ENCODE data around the gene TNS1. TPM values are rescaled to one million over a fixed set of nuclear protein-coding genes. Genes with fewer than 3 reads are reported as not detected.

Gene TNS1
- total RNA-seq, 1 donor from 2014 or later = 14.5 TPM

- DNase-seq (ENCODE audit: low read depth, low spot score) = no peak
- Mint-ChIP-seq H3K27me3 (ENCODE audit: low read depth) (no peaks in the 10 kb centered on the region), H3K9me3 (peaks cover under 1% of the 10 kb centered on the region), H3K4me3 (no peak overlapping the region), H3K4me1 (peaks cover 30% of the 10 kb centered on the region), H3K27ac (ENCODE audit: unreplicated experiment) (peak overlapping the region; percentile 69), H3K36me3 (ENCODE audit: low read depth) (no peaks in the 10 kb centered on the region)
- no peak for TF ChIP-seq CTCF (conservative IDR thresholded peaks at IDR 0.05)
These were observed 247.6 kb downstream of the TNS1 start for GRCh38 chr2:217755027-217755745.

GRCh38 chr2:217753460-217754200 is 249.2 kb downstream of the TNS1 start:
- Mint-ChIP-seq H3K27me3 (ENCODE audit: low read depth) (no peaks in the 10 kb centered on the region), H3K4me1 (peaks cover 35% of the 10 kb centered on the region), H3K9me3 (no peaks in the 10 kb centered on the region), H3K27ac (ENCODE audit: unreplicated experiment) (peak overlapping the region; percentile 48), H3K36me3 (ENCODE audit: low read depth) (no peaks in the 10 kb centered on the region), H3K4me3 (no peak overlapping the region)
- no peak for DNase-seq (ENCODE audit: low read depth, low spot score)
- no peak for TF ChIP-seq CTCF (conservative IDR thresholded peaks at IDR 0.05)

DNA sequence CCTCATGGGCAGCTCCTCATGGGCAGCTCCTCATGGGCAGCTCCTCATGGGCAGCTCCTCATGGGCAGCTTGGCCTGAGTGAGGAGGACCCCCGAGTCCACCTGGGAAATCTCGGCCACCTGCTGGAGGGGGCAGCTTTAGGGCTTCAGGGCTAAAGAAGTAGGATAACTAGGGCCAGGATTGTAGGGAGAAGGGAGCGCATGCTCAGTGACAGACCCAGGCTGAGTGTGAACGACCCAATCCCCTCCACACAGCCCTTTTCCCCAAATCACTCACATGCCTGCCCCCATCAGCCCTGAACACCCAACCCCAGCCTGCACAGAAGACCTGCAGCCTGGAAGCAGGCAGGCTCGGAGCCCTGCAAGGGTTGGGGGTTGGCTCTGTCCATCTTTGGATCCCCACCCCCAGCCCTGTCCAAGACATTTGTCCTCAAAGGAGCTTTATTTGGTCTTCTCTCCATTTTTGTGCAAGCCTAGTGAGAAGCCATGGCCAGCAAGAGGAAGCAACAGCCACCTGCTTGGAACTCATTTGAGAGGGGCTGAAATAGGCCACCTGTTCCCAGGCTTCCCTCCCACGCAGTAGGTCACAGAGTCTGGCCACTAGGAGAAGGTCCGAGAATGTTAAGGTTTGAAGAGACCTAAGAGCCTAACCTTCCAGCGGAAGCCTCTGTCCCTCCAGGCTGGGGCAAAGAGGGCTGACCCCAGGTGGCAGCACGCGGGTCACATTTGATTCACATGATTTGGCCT is 249.9 kb downstream of the TNS1 start:
- H3K4me3 Mint-ChIP-seq = no peak overlapping the region
- H3K27me3 Mint-ChIP-seq (ENCODE audit: low read depth) = no peaks in the 10 kb centered on the region
- H3K9me3 Mint-ChIP-seq = no peaks in the 10 kb centered on the region
- TF ChIP-seq CTCF (conservative IDR thresholded peaks at IDR 0.05) = no peak
- H3K36me3 Mint-ChIP-seq (ENCODE audit: low read depth) = no peaks in the 10 kb centered on the region
- H3K27ac Mint-ChIP-seq (ENCODE audit: unreplicated experiment) = no peak overlapping the region
- H3K4me1 Mint-ChIP-seq = peaks cover 42% of the 10 kb centered on the region
- no peak for DNase-seq (ENCODE audit: low read depth, low spot score)

GRCh38 chr2:217751952-217752351 is 250.8 kb downstream of the TNS1 start:
- Mint-ChIP-seq H3K36me3 (ENCODE audit: low read depth) (no peaks in the 10 kb centered on the region), H3K4me3 (no peak overlapping the region), H3K4me1 (peaks cover 51% of the 10 kb centered on the region), H3K27ac (ENCODE audit: unreplicated experiment) (no peak overlapping the region), H3K27me3 (ENCODE audit: low read depth) (no peaks in the 10 kb centered on the region), H3K9me3 (no peaks in the 10 kb centered on the region)
- TF ChIP-seq CTCF (conservative IDR thresholded peaks at IDR 0.05) = no peak
- DNase-seq (ENCODE audit: low read depth, low spot score) = no peak

DNA sequence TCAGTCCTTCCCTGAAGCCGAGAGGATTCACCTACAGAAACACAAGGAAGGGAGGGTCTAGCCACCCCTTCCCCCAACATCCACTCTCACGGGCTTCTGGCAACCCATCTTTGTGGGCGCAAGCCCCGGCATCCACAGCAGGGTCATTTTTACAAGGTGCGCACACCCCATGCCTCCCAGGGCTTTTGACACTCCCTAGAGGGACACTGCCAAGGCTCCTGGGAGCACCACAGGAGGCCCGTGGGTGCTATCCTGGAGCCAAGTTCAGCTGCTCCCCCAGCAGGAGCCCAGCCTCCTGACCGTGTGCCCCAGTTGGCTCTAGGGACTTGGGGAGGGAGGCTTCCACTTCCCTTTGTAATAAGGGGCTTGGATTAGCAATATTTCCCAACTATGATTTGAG is 251.6 kb downstream of the TNS1 start:
- Mint-ChIP-seq H3K9me3 (no peaks in the 10 kb centered on the region), H3K4me1 (peaks cover 52% of the 10 kb centered on the region), H3K4me3 (no peak overlapping the region), H3K27ac (ENCODE audit: unreplicated experiment) (no peak overlapping the region), H3K36me3 (ENCODE audit: low read depth) (no peaks in the 10 kb centered on the region), H3K27me3 (ENCODE audit: low read depth) (no peaks in the 10 kb centered on the region)
- TF ChIP-seq CTCF (conservative IDR thresholded peaks at IDR 0.05) = no peak
- no peak for DNase-seq (ENCODE audit: low read depth, low spot score)

Small RNAs within 50 kb of the gene (microRNA-seq; reads per million reads assigned to microRNA genes)
- gene MIR6809 = not detected

Other genes starting within 250 kb of the TNS1 start
- gene RUFY4, start 66.3 kb upstream of the TNS1 start, total RNA-seq = not detected in 2 replicates
- gene CXCR2, start 123.0 kb upstream of the TNS1 start, total RNA-seq = not detected in 2 replicates
- not detected in 2 replicates for gene CXCR1, start 164.0 kb upstream of the TNS1 start, total RNA-seq
- gene ARPC2, start 214.2 kb upstream of the TNS1 start, total RNA-seq = 159 and 160 TPM in 2 replicates

Data from neural crest cell (in vitro differentiated cells).